Memory B cell (primary cell): Measurements from ENCODE around the gene PDZD4.
A peak's percentile ranks its signal among the peaks of the same experiment; 100 is the strongest.

Experiments used
- ATAC-seq: fragments of 150-1000 bp; cut with Tn5 transposase; 2 replicates; pipeline ENCODE4 v1.10.0; 2021; ENCODE audit warnings: low read depth, mild to moderate bottlenecking, moderate library complexity
- DNase-seq, 2 donors: peaks; one replicate each; pipeline ENCODE4 v3.0.0; 2022; ENCODE audit warnings: low spot score in 2 of 2
- H3K27ac Mint-ChIP-seq: one replicate; pipeline ENCODE4 v1.8.0; 2022; ENCODE audit warnings: mild to moderate bottlenecking, moderate library complexity, mixed read lengths
- H3K27me3 Mint-ChIP-seq: one replicate; pipeline ENCODE4 v1.8.0; 2022; ENCODE audit warnings: mixed read lengths
- H3K36me3 Mint-ChIP-seq: one replicate; pipeline ENCODE4 v1.8.0; 2022; ENCODE audit warnings: mild to moderate bottlenecking, mixed read lengths
- H3K4me1 Mint-ChIP-seq: one replicate; pipeline ENCODE4 v1.8.0; 2022; ENCODE audit warnings: mixed read lengths
- H3K4me3 Mint-ChIP-seq: one replicate; pipeline ENCODE4 v1.8.0; 2022; ENCODE audit warnings: mild to moderate bottlenecking, moderate library complexity, mixed read lengths
- H3K9me3 Mint-ChIP-seq: one replicate; pipeline ENCODE4 v1.8.0; 2022; ENCODE audit warnings: mixed read lengths

The PDZD4 gene

GRCh38 chrX:153775293-153776119 lies 54.8 kb downstream of the PDZD4 start:
- H3K4me3 Mint-ChIP-seq = no peak overlapping the region
- ATAC-seq (no peak), DNase-seq (no peak)
- no peaks in the 10 kb centered on the region for H3K9me3 Mint-ChIP-seq
- H3K27me3 Mint-ChIP-seq = peaks cover 7% of the 10 kb centered on the region
- peaks cover 5% of the 10 kb centered on the region for H3K4me1 Mint-ChIP-seq
- H3K27ac Mint-ChIP-seq = no peak overlapping the region
- H3K36me3 Mint-ChIP-seq = no peaks in the 10 kb centered on the region

DNA sequence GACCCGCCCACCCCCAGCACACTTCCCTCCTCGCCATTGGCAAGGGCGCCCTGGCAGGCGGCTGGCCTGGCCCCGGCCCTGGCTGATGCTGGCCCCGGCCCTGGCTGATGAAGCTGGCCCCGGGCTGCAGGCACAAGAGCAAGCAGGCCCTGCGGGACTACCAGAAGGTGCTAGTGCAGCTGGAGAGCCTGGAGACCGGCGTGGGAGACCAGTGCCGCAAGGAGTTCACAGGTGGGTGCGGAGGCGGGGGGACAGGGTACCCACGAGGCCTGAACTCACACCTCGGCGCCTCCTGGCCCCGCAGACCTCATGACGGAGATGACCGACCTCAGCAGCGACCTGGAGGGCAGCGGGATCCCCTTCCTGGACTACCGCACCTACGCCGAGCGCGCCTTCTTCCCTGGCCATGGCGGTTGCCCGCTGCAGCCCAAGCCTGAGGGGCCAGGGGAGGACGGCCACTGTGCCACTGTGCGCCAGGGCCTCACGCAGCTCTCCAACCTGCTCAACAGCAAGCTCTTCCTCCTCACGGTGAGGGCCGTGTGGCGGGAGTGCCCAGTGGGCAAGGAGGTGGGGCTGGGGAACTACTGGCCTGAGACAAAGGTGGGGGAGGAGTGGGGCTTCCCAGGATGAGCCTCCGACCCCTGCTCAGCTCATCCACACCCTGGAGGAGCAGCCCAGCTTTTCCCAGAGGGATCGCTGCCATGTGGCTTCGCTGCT lies 55.6 kb downstream of the PDZD4 start:
- ATAC-seq (no peak), DNase-seq (no peak)
- peaks cover 3% of the 10 kb centered on the region for H3K27me3 Mint-ChIP-seq
- H3K4me3 Mint-ChIP-seq = no peak overlapping the region
- no peaks in the 10 kb centered on the region for H3K9me3 Mint-ChIP-seq
- H3K36me3 Mint-ChIP-seq = no peaks in the 10 kb centered on the region
- peaks cover 2% of the 10 kb centered on the region for H3K4me1 Mint-ChIP-seq
- H3K27ac Mint-ChIP-seq = no peak overlapping the region

DNA sequence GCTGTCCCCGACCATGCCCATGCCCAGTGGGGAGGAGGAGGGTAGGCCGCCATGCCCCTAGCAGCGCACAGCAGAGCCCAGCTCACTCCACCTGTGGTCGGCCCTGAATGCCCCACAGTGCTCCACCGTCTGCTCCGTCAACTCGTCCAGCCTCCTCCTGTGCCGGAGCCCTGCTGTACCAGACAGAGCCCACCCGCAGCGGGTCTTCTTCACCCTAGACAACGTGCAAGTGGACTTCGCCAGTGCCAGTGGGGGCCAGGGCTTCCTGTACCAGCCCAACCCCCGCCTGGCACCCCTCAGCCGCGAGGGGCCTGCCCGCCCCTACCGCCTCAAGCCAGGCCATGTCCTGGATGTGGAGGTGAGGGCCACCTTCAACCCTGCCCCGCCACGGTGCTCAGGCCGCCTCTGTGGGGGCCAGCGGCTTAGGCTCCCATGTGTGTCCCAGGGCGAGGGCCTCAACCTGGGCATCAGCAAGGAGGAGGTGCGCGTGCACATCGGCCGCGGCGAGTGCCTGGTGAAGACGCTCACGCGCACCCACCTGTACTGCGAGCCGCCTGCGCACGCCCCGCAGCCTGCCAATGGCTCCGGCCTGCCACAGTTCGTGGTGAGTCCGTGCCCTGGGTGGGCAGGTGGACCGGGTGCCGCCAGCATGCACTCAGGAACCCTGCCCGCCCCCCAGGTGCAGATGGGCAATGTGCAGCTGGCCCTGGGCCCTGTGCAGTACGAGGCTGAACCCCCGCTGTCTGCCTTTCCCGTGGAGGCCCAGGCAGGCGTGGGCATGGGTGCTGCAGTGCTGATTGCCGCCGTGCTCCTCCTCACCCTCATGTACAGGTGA lies 56.4 kb downstream of the PDZD4 start:
- Mint-ChIP-seq H3K9me3 (no peaks in the 10 kb centered on the region), H3K4me3 (no peak overlapping the region), H3K27ac (no peak overlapping the region), H3K4me1 (peaks cover 2% of the 10 kb centered on the region), H3K27me3 (peaks cover 1% of the 10 kb centered on the region), H3K36me3 (no peaks in the 10 kb centered on the region)
- ATAC-seq = no peak
- DNase-seq = no peak

- Mint-ChIP-seq H3K36me3 (no peaks in the 10 kb centered on the region), H3K27me3 (peaks cover 1% of the 10 kb centered on the region), H3K4me3 (no peak overlapping the region), H3K9me3 (no peaks in the 10 kb centered on the region), H3K4me1 (peaks cover 2% of the 10 kb centered on the region), H3K27ac (no peak overlapping the region)
- no peak for ATAC-seq
- no peak for DNase-seq
Observed at GRCh38 chrX:153773218-153773611, 57.1 kb downstream of the PDZD4 start.

DNA sequence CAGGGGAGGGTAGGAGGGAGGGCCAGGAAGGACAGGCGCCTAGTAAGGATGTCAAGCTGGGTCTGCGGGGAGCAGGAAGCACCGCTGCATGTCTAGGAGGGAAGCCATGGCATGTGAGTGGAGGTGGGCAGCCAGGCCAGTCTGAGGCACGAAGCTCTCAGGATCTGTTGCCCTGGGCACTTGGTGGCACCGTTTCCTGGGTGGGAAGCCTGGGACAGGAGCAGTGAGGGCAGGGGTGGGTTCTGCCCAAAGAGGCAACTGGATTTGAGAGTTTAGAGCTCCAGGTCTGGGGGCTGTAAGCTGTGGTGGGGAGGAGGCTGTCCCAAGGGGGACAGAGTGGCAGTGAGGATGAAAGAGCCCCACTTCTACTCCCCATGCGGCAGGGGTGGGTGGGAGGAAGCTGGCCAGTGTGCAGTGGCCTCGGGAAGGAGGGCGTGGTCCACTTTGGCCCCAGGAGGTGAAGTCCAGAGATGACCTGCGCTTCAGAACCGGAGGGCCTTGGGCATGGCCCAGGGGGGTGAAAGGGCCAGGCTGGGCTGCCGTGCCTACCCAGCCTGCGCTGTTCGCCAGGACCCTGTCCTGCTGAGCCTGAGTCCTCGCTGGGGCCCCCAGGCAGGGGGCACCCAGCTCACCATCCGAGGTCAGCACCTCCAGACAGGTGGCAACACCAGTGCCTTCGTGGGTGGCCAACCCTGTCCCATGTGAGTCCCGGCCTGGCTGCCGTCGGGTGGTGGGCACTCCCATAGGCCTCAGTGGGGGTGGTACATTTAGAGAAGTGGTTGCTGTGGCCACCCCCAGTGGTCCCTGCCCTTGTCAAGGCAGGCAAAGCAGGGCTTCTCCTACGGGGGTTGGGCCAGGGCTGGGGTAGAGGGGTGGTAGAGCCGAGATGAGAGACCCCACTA lies 57.8 kb downstream of the PDZD4 start:
- no peak for DNase-seq
- H3K27ac Mint-ChIP-seq = no peak overlapping the region
- peaks cover 1% of the 10 kb centered on the region for H3K27me3 Mint-ChIP-seq
- H3K36me3 Mint-ChIP-seq = no peaks in the 10 kb centered on the region
- no peak overlapping the region for H3K4me3 Mint-ChIP-seq
- H3K9me3 Mint-ChIP-seq = no peaks in the 10 kb centered on the region
- H3K4me1 Mint-ChIP-seq = peaks cover 2% of the 10 kb centered on the region
- no peak for ATAC-seq

GRCh38 chrX:153771415-153772315 lies 58.7 kb downstream of the PDZD4 start:
- Mint-ChIP-seq H3K27ac (no peak overlapping the region), H3K9me3 (no peaks in the 10 kb centered on the region), H3K4me1 (peaks cover 4% of the 10 kb centered on the region), H3K27me3 (peaks cover 1% of the 10 kb centered on the region), H3K4me3 (no peak overlapping the region), H3K36me3 (no peaks in the 10 kb centered on the region)
- ATAC-seq (no peak), DNase-seq (no peak)

GRCh38 chrX:153770601-153771414 lies 59.5 kb downstream of the PDZD4 start:
- H3K36me3 Mint-ChIP-seq = no peaks in the 10 kb centered on the region
- H3K9me3 Mint-ChIP-seq = no peaks in the 10 kb centered on the region
- no peak for ATAC-seq
- no peak overlapping the region for H3K4me3 Mint-ChIP-seq
- H3K27me3 Mint-ChIP-seq = no peaks in the 10 kb centered on the region
- H3K27ac Mint-ChIP-seq = no peak overlapping the region
- DNase-seq = no peak
- H3K4me1 Mint-ChIP-seq = peaks cover 6% of the 10 kb centered on the region

GRCh38 chrX:153769865-153770600 lies 60.3 kb downstream of the PDZD4 start:
- Mint-ChIP-seq H3K36me3 (no peaks in the 10 kb centered on the region), H3K4me3 (no peak overlapping the region), H3K9me3 (no peaks in the 10 kb centered on the region), H3K27me3 (no peaks in the 10 kb centered on the region), H3K27ac (no peak overlapping the region), H3K4me1 (peaks cover 6% of the 10 kb centered on the region)
- ATAC-seq = no peak
- DNase-seq = no peak

- peaks cover 6% of the 10 kb centered on the region for H3K4me1 Mint-ChIP-seq
- no peak for ATAC-seq
- no peaks in the 10 kb centered on the region for H3K27me3 Mint-ChIP-seq
- no peaks in the 10 kb centered on the region for H3K9me3 Mint-ChIP-seq
- H3K4me3 Mint-ChIP-seq = no peak overlapping the region
- DNase-seq = no peak
- H3K27ac Mint-ChIP-seq = no peak overlapping the region
- H3K36me3 Mint-ChIP-seq = no peaks in the 10 kb centered on the region
Observed at GRCh38 chrX:153769158-153769864, 61.0 kb downstream of the PDZD4 start.

DNA sequence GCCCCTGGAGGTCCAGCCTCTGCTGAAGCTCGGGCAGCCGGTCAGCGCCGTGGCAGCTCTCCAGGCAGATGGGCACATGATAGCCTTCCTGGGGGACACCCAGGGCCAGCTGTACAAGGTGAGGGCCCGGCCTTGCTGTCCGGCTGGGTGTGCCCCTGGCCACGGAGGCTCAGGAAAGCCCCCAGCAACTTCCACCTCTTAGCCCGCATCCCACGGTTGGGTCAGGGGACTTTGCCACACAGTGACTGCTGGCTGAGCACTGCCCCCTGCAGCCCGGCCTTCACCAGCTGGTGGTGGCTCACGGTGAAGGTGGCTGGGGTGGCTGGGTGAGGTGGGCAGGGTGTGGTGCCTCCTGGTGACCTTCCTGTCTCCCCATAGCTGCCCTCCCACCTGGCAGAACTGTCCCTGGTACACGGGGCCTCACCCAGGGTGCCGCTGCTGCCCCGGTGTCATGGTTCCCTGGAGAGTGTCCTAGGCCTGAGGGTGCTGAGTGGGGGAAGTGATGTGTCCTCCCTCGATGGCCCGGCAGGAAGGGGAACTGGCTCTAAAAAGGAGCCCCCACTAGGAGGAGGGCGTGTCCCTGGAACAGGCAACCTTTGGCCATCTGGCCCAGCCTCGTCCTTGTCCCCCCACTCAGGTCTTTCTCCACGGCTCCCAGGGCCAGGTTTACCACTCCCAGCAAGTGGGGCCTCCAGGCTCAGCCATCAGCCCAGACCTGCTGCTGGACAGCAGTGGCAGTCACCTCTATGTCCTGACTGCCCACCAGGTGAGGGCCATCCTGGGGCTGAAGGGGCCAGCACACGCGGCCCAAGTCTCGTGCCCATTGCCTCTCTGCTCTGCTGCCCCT lies 61.8 kb downstream of the PDZD4 start:
- Mint-ChIP-seq H3K36me3 (no peaks in the 10 kb centered on the region), H3K27me3 (no peaks in the 10 kb centered on the region), H3K4me1 (peaks cover 10% of the 10 kb centered on the region), H3K4me3 (no peak overlapping the region), H3K27ac (no peak overlapping the region), H3K9me3 (no peaks in the 10 kb centered on the region)
- DNase-seq (no peak), ATAC-seq (peak; percentile 32)
